Measurements from ENCODE around the gene COA1. TPM values are rescaled to one million over a fixed set of nuclear protein-coding genes. Genes with fewer than 3 reads are reported as not detected.
"Not testable (repeated sequence)": the region's sequence is repeated elsewhere in the genome, so short reads cannot be mapped to it uniquely, and the experiment has no call there.

COA1 gene
- total RNA-seq, 2 experiments from 2014 or later = 76.9 to 77.1 TPM

- H3K27ac Mint-ChIP-seq = no peak overlapping the region
- peaks cover 26% of the 10 kb centered on the region for H3K4me1 Mint-ChIP-seq
- CTCF ChIA-PET = interaction anchor here (1.8 to 3.2 kb wide), 2 partner anchors 9 to 109 kb away, joined by 4 to 24 read pairs; partner anchors contain the start of gene STK17A
- POLR2A ChIA-PET = no interaction called here
- no peaks in the 10 kb centered on the region for H3K27me3 Mint-ChIP-seq
- intact Hi-C loops (cut with DNase I, micrococcal nuclease) = no loop called here
- H3K4me3 Mint-ChIP-seq = no peak overlapping the region
- peaks cover 12% of the 10 kb centered on the region for H3K9me3 Mint-ChIP-seq (ENCODE audit: low read depth)
- H3K36me3 Mint-ChIP-seq (ENCODE audit: low read depth) = peaks cover 17% of the 10 kb centered on the region
- ATAC-seq = no peak
- no peak for DNase-seq
These were observed 37.7 kb downstream of the COA1 start for GRCh38 chr7:43691611-43692010.

- DNase-seq (no peak), ATAC-seq (no peak)
- H3K4me3 Mint-ChIP-seq = no peak overlapping the region
- H3K36me3 Mint-ChIP-seq (ENCODE audit: low read depth) = peaks cover 24% of the 10 kb centered on the region
- ChIA-PET CTCF (interaction anchor here (0.7 to 8.1 kb wide), 7 partner anchors 10 to 150 kb away, joined by 3 to 73 read pairs (median 3); partner anchors contain the start of gene STK17A), POLR2A (no interaction called here)
- peaks cover 12% of the 10 kb centered on the region for H3K9me3 Mint-ChIP-seq (ENCODE audit: low read depth)
- peaks cover 36% of the 10 kb centered on the region for H3K4me1 Mint-ChIP-seq
- no peaks in the 10 kb centered on the region for H3K27me3 Mint-ChIP-seq
- intact Hi-C loops (cut with DNase I, micrococcal nuclease) = no loop called here
- H3K27ac Mint-ChIP-seq = peak overlapping the region; percentile 28
These were observed 40.2 kb downstream of the COA1 start for GRCh38 chr7:43689115-43689514.

GRCh38 chr7:43687866-43688265, 41.5 kb downstream of the COA1 start:
- peaks cover 29% of the 10 kb centered on the region for H3K36me3 Mint-ChIP-seq (ENCODE audit: low read depth)
- H3K9me3 Mint-ChIP-seq (ENCODE audit: low read depth) = peaks cover 12% of the 10 kb centered on the region
- POLR2A ChIA-PET; ATAC-seq; H3K27me3 Mint-ChIP-seq; DNase-seq; intact Hi-C loops (cut with DNase I, micrococcal nuclease); H3K4me3 Mint-ChIP-seq: not testable (repeated sequence)
- H3K27ac Mint-ChIP-seq = peak overlapping the region; percentile 24
- H3K4me1 Mint-ChIP-seq = peaks cover 49% of the 10 kb centered on the region
- CTCF ChIA-PET = interaction anchor here (1.1 to 8.1 kb wide), 4 partner anchors 12 to 180 kb away, joined by 3 to 73 read pairs (median 19); partner anchors contain the start of gene STK17A

GRCh38 chr7:43686991-43687390, 42.3 kb downstream of the COA1 start:
- Mint-ChIP-seq H3K4me1 (peaks cover 58% of the 10 kb centered on the region), H3K27ac (no peak overlapping the region), H3K4me3 (no peak overlapping the region), H3K9me3 (ENCODE audit: low read depth) (peaks cover 12% of the 10 kb centered on the region), H3K36me3 (ENCODE audit: low read depth) (peaks cover 29% of the 10 kb centered on the region), H3K27me3 (no peaks in the 10 kb centered on the region)
- ATAC-seq (no peak), DNase-seq (no peak)
- ChIA-PET POLR2A (interaction anchor here (0.5 kb wide), 1 partner anchor 10 kb away, joined by 8 read pairs; no protein-coding TSS in a partner anchor), CTCF (interaction anchor here (0.7 to 8.1 kb wide), 8 partner anchors 12 to 179 kb away, joined by 3 to 73 read pairs (median 3); partner anchors contain the start of gene STK17A)
- intact Hi-C loops (cut with DNase I, micrococcal nuclease) = no loop called here

- DNase-seq (no peak), ATAC-seq (no peak)
- Mint-ChIP-seq H3K4me1 (peaks cover 82% of the 10 kb centered on the region), H3K36me3 (ENCODE audit: low read depth) (peaks cover 19% of the 10 kb centered on the region), H3K4me3 (no peak overlapping the region), H3K27ac (peak overlapping the region; percentile 3), H3K9me3 (ENCODE audit: low read depth) (no peaks in the 10 kb centered on the region), H3K27me3 (no peaks in the 10 kb centered on the region)
- CTCF ChIA-PET = interaction anchor here (1.3 to 3.3 kb wide), 2 partner anchors 29 to 99 kb away, joined by 3 to 19 read pairs; partner anchors contain the start of gene STK17A
- POLR2A ChIA-PET = no interaction called here
- intact Hi-C loops (cut with DNase I, micrococcal nuclease) = no loop called here
These were observed 48.6 kb downstream of the COA1 start for GRCh38 chr7:43680736-43681135.

- Mint-ChIP-seq H3K4me1 (peaks cover 81% of the 10 kb centered on the region), H3K4me3 (no peak overlapping the region), H3K27ac (peak overlapping the region; percentile 80), H3K9me3 (ENCODE audit: low read depth) (no peaks in the 10 kb centered on the region), H3K36me3 (ENCODE audit: low read depth) (peaks cover 21% of the 10 kb centered on the region), H3K27me3 (no peaks in the 10 kb centered on the region)
- ATAC-seq (peak; percentile 50), DNase-seq (no peak)
- CTCF ChIA-PET = interaction anchor here (0.6 to 3.3 kb wide), 8 partner anchors 9 to 97 kb away, joined by 3 to 19 read pairs (median 3); partner anchors contain the start of gene STK17A
- intact Hi-C loops (cut with DNase I, micrococcal nuclease) = loop anchor here in 1 of 2 experiments (1.0 to 2.0 kb wide), 3 partner anchors 15 to 57 kb away; no protein-coding TSS in a partner anchor
- POLR2A ChIA-PET = interaction anchor here (0.7 to 0.8 kb wide), 2 partner anchors 11 to 81 kb away, joined by 3 to 4 read pairs; no protein-coding TSS in a partner anchor
These were observed 49.9 kb downstream of the COA1 start for GRCh38 chr7:43679210-43680068.

- ATAC-seq (no peak), DNase-seq (no peak)
- ChIA-PET CTCF (interaction anchor here (1.3 to 3.3 kb wide), 4 partner anchors 8 to 96 kb away, joined by 3 to 19 read pairs (median 6); partner anchors contain the start of gene STK17A), POLR2A (interaction anchor here (0.7 kb wide), 1 partner anchor 120 kb away, joined by 7 read pairs; no protein-coding TSS in a partner anchor)
- H3K27ac Mint-ChIP-seq = peak overlapping the region; percentile 87
- no peaks in the 10 kb centered on the region for H3K27me3 Mint-ChIP-seq
- no peaks in the 10 kb centered on the region for H3K9me3 Mint-ChIP-seq (ENCODE audit: low read depth)
- H3K4me1 Mint-ChIP-seq = peaks cover 82% of the 10 kb centered on the region
- peaks cover 21% of the 10 kb centered on the region for H3K36me3 Mint-ChIP-seq (ENCODE audit: low read depth)
- peak overlapping the region; percentile 18 for H3K4me3 Mint-ChIP-seq
- intact Hi-C loops (cut with DNase I, micrococcal nuclease) = loop anchor here (1.0 to 2.0 kb wide), 3 partner anchors 14 to 56 kb away; no protein-coding TSS in a partner anchor
These were observed 51.0 kb downstream of the COA1 start for GRCh38 chr7:43678315-43678714.

GRCh38 chr7:43677864-43678263, 51.5 kb downstream of the COA1 start:
- POLR2A ChIA-PET = interaction anchor here (0.7 kb wide), 1 partner anchor 121 kb away, joined by 7 read pairs; no protein-coding TSS in a partner anchor
- Mint-ChIP-seq H3K27ac (peak overlapping the region; percentile 87), H3K9me3 (ENCODE audit: low read depth) (no peaks in the 10 kb centered on the region), H3K36me3 (ENCODE audit: low read depth) (peaks cover 25% of the 10 kb centered on the region), H3K27me3 (no peaks in the 10 kb centered on the region), H3K4me3 (peak overlapping the region; percentile 18), H3K4me1 (peaks cover 82% of the 10 kb centered on the region)
- ATAC-seq (peak; percentile 56), DNase-seq (no peak)
- CTCF ChIA-PET = interaction anchor here (1.4 kb wide), 2 partner anchors 22 to 43 kb away, joined by 3 to 5 read pairs; no protein-coding TSS in a partner anchor
- intact Hi-C loops (cut with DNase I, micrococcal nuclease) = loop anchor here (1.0 to 2.0 kb wide), 3 partner anchors 13 to 55 kb away; no protein-coding TSS in a partner anchor

- CTCF ChIA-PET = interaction anchor here (0.6 to 3.4 kb wide), 3 partner anchors 28 to 92 kb away, joined by 3 to 15 read pairs (median 3); partner anchors contain the start of gene STK17A
- ATAC-seq (no peak), DNase-seq (no peak)
- intact Hi-C loops (cut with DNase I, micrococcal nuclease) = no loop called here
- no peaks in the 10 kb centered on the region for H3K27me3 Mint-ChIP-seq
- peaks cover 10% of the 10 kb centered on the region for H3K9me3 Mint-ChIP-seq (ENCODE audit: low read depth)
- H3K4me3 Mint-ChIP-seq = no peak overlapping the region
- peaks cover 80% of the 10 kb centered on the region for H3K4me1 Mint-ChIP-seq
- POLR2A ChIA-PET = no interaction called here
- peak overlapping the region; percentile 65 for H3K27ac Mint-ChIP-seq
- peaks cover 41% of the 10 kb centered on the region for H3K36me3 Mint-ChIP-seq (ENCODE audit: low read depth)
These were observed 54.5 kb downstream of the COA1 start for GRCh38 chr7:43674559-43675436.

GRCh38 chr7:43673243-43673976, 55.9 kb downstream of the COA1 start:
- Mint-ChIP-seq H3K36me3 (ENCODE audit: low read depth) (peaks cover 45% of the 10 kb centered on the region), H3K9me3 (ENCODE audit: low read depth) (peaks cover 12% of the 10 kb centered on the region), H3K4me1 (peaks cover 81% of the 10 kb centered on the region)
- H3K27ac Mint-ChIP-seq; POLR2A ChIA-PET; H3K27me3 Mint-ChIP-seq; intact Hi-C loops (cut with DNase I, micrococcal nuclease); H3K4me3 Mint-ChIP-seq; DNase-seq; ATAC-seq: not testable (repeated sequence)
- CTCF ChIA-PET = interaction anchor here (0.6 to 3.4 kb wide), 3 partner anchors 27 to 189 kb away, joined by 3 to 15 read pairs (median 3); partner anchors contain the start of gene STK17A

Data from activated CD4-positive, alpha-beta T cell treated with anti-CD3 and anti-CD28 coated beads for 36 hours (primary cell).